Measurements from ENCODE around the gene SMAD6.

GRCh38 chr15:66653398-66653797 is 48.6 kb upstream of the SMAD6 start:
- TF ChIP-seq PHTF2 (CRISPR knock-in tag; IDR thresholded peaks at IDR 0.05) (no peak), CEBPZ (IDR thresholded peaks at IDR 0.05; ENCODE audit: borderline replicate concordance, low read depth, low read length) (no peak), CREB1 (IDR thresholded peaks at IDR 0.05) (no peak), CREB1 (CRISPR knock-in tag; IDR thresholded peaks at IDR 0.05) (no peak), HNRNPUL1 (IDR thresholded peaks at IDR 0.05; ENCODE audit: low read length) (no peak), ARID3B (CRISPR knock-in tag; IDR thresholded peaks at IDR 0.05; ENCODE audit: borderline replicate concordance) (no peak), POLR2AphosphoS2 (IDR thresholded peaks at IDR 0.05; ENCODE audit: low read length) (no peak), CREM (IDR thresholded peaks at IDR 0.05; ENCODE audit: low read depth) (no peak), EZH2 (IDR thresholded peaks at IDR 0.05; ENCODE audit: borderline replicate concordance, low read depth, low read length) (no peak), CTCF (IDR thresholded peaks at IDR 0.05 in 2 of 3, conservative IDR thresholded peaks at IDR 0.05 in 1 of 3; ENCODE audit: insufficient read depth in 2 of 3, low read depth in 1 of 3, low read length in 3 of 3) (no peak), ZNF140 (CRISPR knock-in tag; IDR thresholded peaks at IDR 0.05) (no peak), ZNF740 (CRISPR knock-in tag; IDR thresholded peaks at IDR 0.05) (no peak), ZNF740 (tag; IDR thresholded peaks at IDR 0.05) (no peak), CHD7 (IDR thresholded peaks at IDR 0.05; ENCODE audit: low read depth, low read length) (no peak), MBD2 (IDR thresholded peaks at IDR 0.05; ENCODE audit: borderline replicate concordance, low read depth) (no peak), U2AF2 (optimal IDR thresholded peaks at IDR 0.05; ENCODE audit: low read depth, low read length) (no peak)

All from K562 (cell line).